ENCODE results near the gene GPC6.

Gene GPC6

DNA sequence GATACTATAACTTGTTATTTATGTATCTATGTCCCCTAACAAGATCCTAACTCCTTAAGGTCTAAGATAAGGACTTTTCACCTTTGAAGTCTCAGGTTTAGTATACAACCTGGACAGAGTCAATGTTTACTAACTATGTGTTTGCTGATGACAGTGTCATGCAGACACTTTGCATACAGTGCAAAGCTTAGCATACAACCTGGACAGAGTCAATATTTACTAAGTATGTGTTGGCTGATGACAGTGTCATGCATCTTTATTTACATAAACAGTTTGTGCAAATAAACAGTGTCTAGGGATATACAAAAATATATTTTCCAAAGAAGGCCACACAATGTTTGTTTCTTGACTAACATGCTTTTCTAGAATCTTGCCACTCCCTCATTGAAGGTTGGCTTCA is 1218.2 kb downstream of the GPC6 start:
- no peak overlapping the region for H2BK12ac ChIP-seq (ENCODE audit: low read length)
- no peak overlapping the region for H3K9ac ChIP-seq (ENCODE audit: low read length)
- no peak overlapping the region for H2BK5ac ChIP-seq (ENCODE audit: low read depth, low read length, poor library complexity)
- H3K4ac ChIP-seq (ENCODE audit: low read depth, low read length), result no peak overlapping the region
- no peaks in the 10 kb centered on the region for H3K4me1 ChIP-seq (ENCODE audit: control insufficient read depth in 1 of 2, insufficient read depth in 2 of 2, low read length in 2 of 2)
- H3K4me2 ChIP-seq (ENCODE audit: low read length), result no peak overlapping the region
- no peak overlapping the region for H3K4me3 ChIP-seq (ENCODE audit: low read depth, low read length)
- no peaks in the 10 kb centered on the region for H3K9me3 ChIP-seq (ENCODE audit: insufficient read depth, low read depth, low read length)
- no peak overlapping the region for H2AFZ ChIP-seq (ENCODE audit: insufficient read depth, low read length, poor library complexity)
- H4K91ac ChIP-seq (ENCODE audit: low read depth, low read length), result no peak overlapping the region
- no peak overlapping the region for H3K18ac ChIP-seq (ENCODE audit: low read length)
- H3K14ac ChIP-seq (ENCODE audit: low read length), result no peak overlapping the region
- H3K27me3 ChIP-seq (ENCODE audit: insufficient read depth, low read length), result no peaks in the 10 kb centered on the region
- no peak overlapping the region for H3K27ac ChIP-seq (ENCODE audit: low read depth, low read length)
- H4K8ac ChIP-seq (ENCODE audit: low read depth, low read length), result no peak overlapping the region
- no peak for DNase-seq
- no peaks in the 10 kb centered on the region for H3K79me2 ChIP-seq (ENCODE audit: control insufficient read depth, insufficient read depth, low read length, poor library complexity)
- no peak overlapping the region for H2AK5ac ChIP-seq (ENCODE audit: low read length)
- no peaks in the 10 kb centered on the region for H3K79me1 ChIP-seq (ENCODE audit: low read length)
- no peaks in the 10 kb centered on the region for H3K36me3 ChIP-seq (ENCODE audit: control insufficient read depth in 1 of 2, insufficient read depth in 2 of 2, low read length in 2 of 2)
- no peak overlapping the region for H2BK120ac ChIP-seq (ENCODE audit: insufficient read depth, low read length, poor library complexity)
- H3K23ac ChIP-seq (ENCODE audit: low read length), result no peak overlapping the region
- H4K12ac ChIP-seq (ENCODE audit: low read depth, low read length), result no peak overlapping the region

GRCh38 chr13:94454334-94454733 is 1227.7 kb downstream of the GPC6 start:
- no peak overlapping the region for H3K23ac ChIP-seq (ENCODE audit: low read length)
- H2BK12ac ChIP-seq (ENCODE audit: low read length), result no peak overlapping the region
- no peak overlapping the region for H3K4ac ChIP-seq (ENCODE audit: low read depth, low read length)
- H2AK5ac ChIP-seq (ENCODE audit: low read length), result no peak overlapping the region
- no peak overlapping the region for H3K4me3 ChIP-seq (ENCODE audit: low read depth, low read length)
- H3K27me3 ChIP-seq (ENCODE audit: insufficient read depth, low read length), result no peaks in the 10 kb centered on the region
- H3K4me2 ChIP-seq (ENCODE audit: low read length), result no peak overlapping the region
- H2AFZ ChIP-seq (ENCODE audit: insufficient read depth, low read length, poor library complexity), result no peak overlapping the region
- H3K79me2 ChIP-seq (ENCODE audit: control insufficient read depth, insufficient read depth, low read length, poor library complexity), result no peaks in the 10 kb centered on the region
- H3K27ac ChIP-seq (ENCODE audit: low read depth, low read length), result no peak overlapping the region
- no peak overlapping the region for H4K8ac ChIP-seq (ENCODE audit: low read depth, low read length)
- no peaks in the 10 kb centered on the region for H3K36me3 ChIP-seq (ENCODE audit: control insufficient read depth in 1 of 2, insufficient read depth in 2 of 2, low read length in 2 of 2)
- no peaks in the 10 kb centered on the region for H3K9me3 ChIP-seq (ENCODE audit: insufficient read depth, low read depth, low read length)
- no peak overlapping the region for H2BK5ac ChIP-seq (ENCODE audit: low read depth, low read length, poor library complexity)
- H3K4me1 ChIP-seq (ENCODE audit: control insufficient read depth in 1 of 2, insufficient read depth in 2 of 2, low read length in 2 of 2), result no peaks in the 10 kb centered on the region
- no peak overlapping the region for H3K9ac ChIP-seq (ENCODE audit: low read length)
- no peak overlapping the region for H2BK120ac ChIP-seq (ENCODE audit: insufficient read depth, low read length, poor library complexity)
- no peak overlapping the region for H3K18ac ChIP-seq (ENCODE audit: low read length)
- no peaks in the 10 kb centered on the region for H3K79me1 ChIP-seq (ENCODE audit: low read length)
- H4K12ac ChIP-seq (ENCODE audit: low read depth, low read length), result no peak overlapping the region
- H3K14ac ChIP-seq (ENCODE audit: low read length), result no peak overlapping the region
- no peak for DNase-seq
- no peak overlapping the region for H4K91ac ChIP-seq (ENCODE audit: low read depth, low read length)

GRCh38 chr13:94454906-94455305 is 1228.3 kb downstream of the GPC6 start:
- Histone ChIP-seq H3K9me3 (ENCODE audit: insufficient read depth, low read depth, low read length) (no peaks in the 10 kb centered on the region), H4K8ac (ENCODE audit: low read depth, low read length) (no peak overlapping the region), H2AFZ (ENCODE audit: insufficient read depth, low read length, poor library complexity) (no peak overlapping the region), H2BK120ac (ENCODE audit: insufficient read depth, low read length, poor library complexity) (no peak overlapping the region), H3K27me3 (ENCODE audit: insufficient read depth, low read length) (no peaks in the 10 kb centered on the region), H3K4me1 (ENCODE audit: control insufficient read depth in 1 of 2, insufficient read depth in 2 of 2, low read length in 2 of 2) (no peaks in the 10 kb centered on the region), H3K36me3 (ENCODE audit: control insufficient read depth in 1 of 2, insufficient read depth in 2 of 2, low read length in 2 of 2) (no peaks in the 10 kb centered on the region), H3K27ac (ENCODE audit: low read depth, low read length) (no peak overlapping the region), H2AK5ac (ENCODE audit: low read length) (no peak overlapping the region), H2BK5ac (ENCODE audit: low read depth, low read length, poor library complexity) (no peak overlapping the region), H3K14ac (ENCODE audit: low read length) (no peak overlapping the region), H3K4ac (ENCODE audit: low read depth, low read length) (no peak overlapping the region), H3K23ac (ENCODE audit: low read length) (no peak overlapping the region), H4K91ac (ENCODE audit: low read depth, low read length) (no peak overlapping the region), H2BK12ac (ENCODE audit: low read length) (no peak overlapping the region), H3K4me2 (ENCODE audit: low read length) (no peak overlapping the region), H3K18ac (ENCODE audit: low read length) (no peak overlapping the region), H3K79me2 (ENCODE audit: control insufficient read depth, insufficient read depth, low read length, poor library complexity) (no peaks in the 10 kb centered on the region), H3K79me1 (ENCODE audit: low read length) (no peaks in the 10 kb centered on the region), H3K4me3 (ENCODE audit: low read depth, low read length) (no peak overlapping the region), H4K12ac (ENCODE audit: low read depth, low read length) (no peak overlapping the region), H3K9ac (ENCODE audit: low read length) (no peak overlapping the region)
- no CpG with 5 or more reads among the region's 2 CpGs for WGBS (ENCODE audit: extremely low coverage, insufficient coverage, insufficient read length)
- DNase-seq, result no peak

- Histone ChIP-seq H3K79me1 (ENCODE audit: low read length) (no peaks in the 10 kb centered on the region), H2BK120ac (ENCODE audit: insufficient read depth, low read length, poor library complexity) (no peak overlapping the region), H3K27me3 (ENCODE audit: insufficient read depth, low read length) (no peaks in the 10 kb centered on the region), H3K14ac (ENCODE audit: low read length) (no peak overlapping the region), H4K91ac (ENCODE audit: low read depth, low read length) (no peak overlapping the region), H2AK5ac (ENCODE audit: low read length) (no peak overlapping the region), H4K12ac (ENCODE audit: low read depth, low read length) (no peak overlapping the region), H3K4me3 (ENCODE audit: low read depth, low read length) (no peak overlapping the region), H2BK12ac (ENCODE audit: low read length) (no peak overlapping the region), H3K9me3 (ENCODE audit: insufficient read depth, low read depth, low read length) (no peaks in the 10 kb centered on the region), H3K9ac (ENCODE audit: low read length) (no peak overlapping the region), H3K27ac (ENCODE audit: low read depth, low read length) (no peak overlapping the region), H3K4me1 (ENCODE audit: control insufficient read depth in 1 of 2, insufficient read depth in 2 of 2, low read length in 2 of 2) (no peaks in the 10 kb centered on the region), H2AFZ (ENCODE audit: insufficient read depth, low read length, poor library complexity) (no peak overlapping the region), H2BK5ac (ENCODE audit: low read depth, low read length, poor library complexity) (no peak overlapping the region), H3K4me2 (ENCODE audit: low read length) (no peak overlapping the region), H3K23ac (ENCODE audit: low read length) (no peak overlapping the region), H3K4ac (ENCODE audit: low read depth, low read length) (no peak overlapping the region), H4K8ac (ENCODE audit: low read depth, low read length) (no peak overlapping the region), H3K18ac (ENCODE audit: low read length) (no peak overlapping the region), H3K79me2 (ENCODE audit: control insufficient read depth, insufficient read depth, low read length, poor library complexity) (no peaks in the 10 kb centered on the region), H3K36me3 (ENCODE audit: control insufficient read depth in 1 of 2, insufficient read depth in 2 of 2, low read length in 2 of 2) (no peaks in the 10 kb centered on the region)
- DNase-seq, result no peak
- WGBS (ENCODE audit: extremely low coverage, insufficient coverage, insufficient read length), result no CpG with 5 or more reads among the region's 2 CpGs
Measured at GRCh38 chr13:94455414-94455813, 1228.8 kb downstream of the GPC6 start.
